ENCODE data around the gene COPZ1. TPM values are rescaled to one million over a fixed set of nuclear protein-coding genes. Genes with fewer than 3 reads are reported as not detected.

The COPZ1 gene
- total RNA-seq, 1 donor from 2014 or later, result 160 TPM

DNA sequence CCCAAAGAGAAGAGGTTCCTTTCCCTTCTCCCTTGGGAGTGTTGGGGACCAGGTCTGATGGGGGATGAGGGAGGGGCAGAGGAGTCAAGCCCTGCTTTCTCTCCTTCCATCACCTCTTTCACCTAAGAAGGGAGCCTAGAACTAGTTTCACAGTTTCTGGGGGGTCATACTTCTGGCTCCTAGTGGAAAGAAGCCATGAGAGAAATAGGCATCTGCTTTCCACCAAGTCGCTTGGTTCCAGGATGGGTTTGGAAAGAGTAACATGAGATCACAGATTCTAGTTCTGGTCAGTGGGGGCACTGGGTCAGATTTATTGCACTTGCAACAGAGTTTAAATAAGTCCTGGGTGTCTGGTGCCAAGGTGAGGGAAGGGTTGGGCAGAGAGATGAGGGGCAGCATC lies 70.1 kb downstream of the COPZ1 start:
- no peak for DNase-seq (ENCODE audit: low read depth, low spot score)
- Mint-ChIP-seq H3K27me3 (ENCODE audit: low read depth) (peaks cover 3% of the 10 kb centered on the region), H3K4me1 (peaks cover 19% of the 10 kb centered on the region), H3K36me3 (ENCODE audit: low read depth) (peaks cover 2% of the 10 kb centered on the region), H3K27ac (ENCODE audit: unreplicated experiment) (no peak overlapping the region), H3K9me3 (no peaks in the 10 kb centered on the region), H3K4me3 (no peak overlapping the region)
- TF ChIP-seq, protein P1, sequence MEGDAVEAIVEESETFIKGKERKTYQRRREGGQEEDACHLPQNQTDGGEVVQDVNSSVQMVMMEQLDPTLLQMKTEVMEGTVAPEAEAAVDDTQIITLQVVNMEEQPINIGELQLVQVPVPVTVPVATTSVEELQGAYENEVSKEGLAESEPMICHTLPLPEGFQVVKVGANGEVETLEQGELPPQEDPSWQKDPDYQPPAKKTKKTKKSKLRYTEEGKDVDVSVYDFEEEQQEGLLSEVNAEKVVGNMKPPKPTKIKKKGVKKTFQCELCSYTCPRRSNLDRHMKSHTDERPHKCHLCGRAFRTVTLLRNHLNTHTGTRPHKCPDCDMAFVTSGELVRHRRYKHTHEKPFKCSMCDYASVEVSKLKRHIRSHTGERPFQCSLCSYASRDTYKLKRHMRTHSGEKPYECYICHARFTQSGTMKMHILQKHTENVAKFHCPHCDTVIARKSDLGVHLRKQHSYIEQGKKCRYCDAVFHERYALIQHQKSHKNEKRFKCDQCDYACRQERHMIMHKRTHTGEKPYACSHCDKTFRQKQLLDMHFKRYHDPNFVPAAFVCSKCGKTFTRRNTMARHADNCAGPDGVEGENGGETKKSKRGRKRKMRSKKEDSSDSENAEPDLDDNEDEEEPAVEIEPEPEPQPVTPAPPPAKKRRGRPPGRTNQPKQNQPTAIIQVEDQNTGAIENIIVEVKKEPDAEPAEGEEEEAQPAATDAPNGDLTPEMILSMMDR (conservative IDR thresholded peaks at IDR 0.05), result no peak

DNA sequence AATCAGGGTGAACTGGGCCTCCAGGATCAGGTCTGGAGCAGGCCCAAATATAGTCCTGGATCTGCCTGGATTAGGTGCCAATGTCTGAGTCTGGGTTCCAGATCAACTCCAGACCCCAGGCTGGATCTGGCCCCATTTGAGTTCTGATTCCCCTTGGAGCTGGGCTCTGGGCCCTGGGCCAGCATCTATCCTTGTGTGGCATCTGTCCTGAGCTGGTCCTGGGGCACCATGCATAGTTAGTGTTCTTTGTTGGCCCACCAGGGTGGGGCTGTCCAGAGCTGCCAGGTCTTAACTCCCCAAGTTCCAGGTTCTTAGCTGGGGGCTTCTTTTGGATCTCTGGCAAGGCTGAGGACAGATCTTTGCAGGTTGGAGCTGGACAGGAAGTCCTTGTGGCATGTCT lies 70.6 kb downstream of the COPZ1 start:
- TF ChIP-seq, protein P1 (conservative IDR thresholded peaks at IDR 0.05), result no peak
- DNase-seq (ENCODE audit: low read depth, low spot score), result no peak
- H3K27me3 Mint-ChIP-seq (ENCODE audit: low read depth), result peaks cover 3% of the 10 kb centered on the region
- H3K4me3 Mint-ChIP-seq, result no peak overlapping the region
- H3K4me1 Mint-ChIP-seq, result peaks cover 15% of the 10 kb centered on the region
- H3K36me3 Mint-ChIP-seq (ENCODE audit: low read depth), result peaks cover 2% of the 10 kb centered on the region
- no peaks in the 10 kb centered on the region for H3K9me3 Mint-ChIP-seq
- no peak overlapping the region for H3K27ac Mint-ChIP-seq (ENCODE audit: unreplicated experiment)

DNA sequence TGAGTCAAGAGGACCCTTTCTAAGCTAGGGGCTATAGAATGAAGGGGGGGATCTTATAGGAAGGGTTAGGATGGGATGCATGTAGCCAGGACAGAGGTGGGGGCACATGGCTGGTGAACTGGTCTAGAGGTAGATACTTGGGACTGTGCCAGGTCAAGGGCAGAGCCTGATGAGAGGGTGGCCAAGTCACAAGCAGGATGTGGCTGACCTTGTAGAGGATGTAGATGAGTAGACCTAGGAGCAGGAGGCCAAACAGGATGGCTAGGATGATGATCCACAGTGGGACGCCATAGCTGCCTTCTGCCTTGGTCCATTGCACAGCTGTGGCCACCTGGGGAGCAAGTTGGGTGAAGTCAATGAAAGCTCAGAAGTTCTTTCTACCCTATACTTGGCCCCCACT lies 72.2 kb downstream of the COPZ1 start:
- H3K36me3 Mint-ChIP-seq (ENCODE audit: low read depth), result peaks cover 2% of the 10 kb centered on the region
- H3K27me3 Mint-ChIP-seq (ENCODE audit: low read depth), result peaks cover 3% of the 10 kb centered on the region
- H3K27ac Mint-ChIP-seq (ENCODE audit: unreplicated experiment), result no peak overlapping the region
- TF ChIP-seq, protein P1 (conservative IDR thresholded peaks at IDR 0.05), result no peak
- H3K4me1 Mint-ChIP-seq, result peaks cover 9% of the 10 kb centered on the region
- DNase-seq (ENCODE audit: low read depth, low spot score), result no peak
- no peak overlapping the region for H3K4me3 Mint-ChIP-seq
- no peaks in the 10 kb centered on the region for H3K9me3 Mint-ChIP-seq

DNA sequence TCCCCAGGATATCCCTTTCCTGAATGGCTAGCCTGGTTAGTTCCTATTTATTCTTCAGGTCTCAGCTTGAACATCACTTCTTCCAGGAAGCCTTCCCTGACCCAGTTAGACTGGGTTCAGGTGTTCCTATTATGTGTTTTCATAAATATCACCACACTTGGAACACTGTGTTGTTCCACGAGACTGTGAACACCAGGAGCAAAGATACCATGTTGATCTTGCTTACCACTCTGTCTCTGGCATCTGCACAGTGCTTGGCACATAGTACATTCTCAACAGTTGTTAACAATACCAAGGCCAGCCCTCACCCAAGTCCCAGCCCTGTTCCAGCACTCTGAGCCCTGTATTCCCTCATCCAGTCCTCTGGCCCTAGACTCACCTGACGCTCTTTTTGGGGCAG lies 73.3 kb downstream of the COPZ1 start:
- H3K27ac Mint-ChIP-seq (ENCODE audit: unreplicated experiment), result no peak overlapping the region
- no peak for DNase-seq (ENCODE audit: low read depth, low spot score)
- H3K27me3 Mint-ChIP-seq (ENCODE audit: low read depth), result peaks cover 3% of the 10 kb centered on the region
- no peaks in the 10 kb centered on the region for H3K9me3 Mint-ChIP-seq
- H3K36me3 Mint-ChIP-seq (ENCODE audit: low read depth), result peaks cover 4% of the 10 kb centered on the region
- TF ChIP-seq, protein P1 (conservative IDR thresholded peaks at IDR 0.05), result no peak
- H3K4me1 Mint-ChIP-seq, result peaks cover 9% of the 10 kb centered on the region
- H3K4me3 Mint-ChIP-seq, result no peak overlapping the region

DNA sequence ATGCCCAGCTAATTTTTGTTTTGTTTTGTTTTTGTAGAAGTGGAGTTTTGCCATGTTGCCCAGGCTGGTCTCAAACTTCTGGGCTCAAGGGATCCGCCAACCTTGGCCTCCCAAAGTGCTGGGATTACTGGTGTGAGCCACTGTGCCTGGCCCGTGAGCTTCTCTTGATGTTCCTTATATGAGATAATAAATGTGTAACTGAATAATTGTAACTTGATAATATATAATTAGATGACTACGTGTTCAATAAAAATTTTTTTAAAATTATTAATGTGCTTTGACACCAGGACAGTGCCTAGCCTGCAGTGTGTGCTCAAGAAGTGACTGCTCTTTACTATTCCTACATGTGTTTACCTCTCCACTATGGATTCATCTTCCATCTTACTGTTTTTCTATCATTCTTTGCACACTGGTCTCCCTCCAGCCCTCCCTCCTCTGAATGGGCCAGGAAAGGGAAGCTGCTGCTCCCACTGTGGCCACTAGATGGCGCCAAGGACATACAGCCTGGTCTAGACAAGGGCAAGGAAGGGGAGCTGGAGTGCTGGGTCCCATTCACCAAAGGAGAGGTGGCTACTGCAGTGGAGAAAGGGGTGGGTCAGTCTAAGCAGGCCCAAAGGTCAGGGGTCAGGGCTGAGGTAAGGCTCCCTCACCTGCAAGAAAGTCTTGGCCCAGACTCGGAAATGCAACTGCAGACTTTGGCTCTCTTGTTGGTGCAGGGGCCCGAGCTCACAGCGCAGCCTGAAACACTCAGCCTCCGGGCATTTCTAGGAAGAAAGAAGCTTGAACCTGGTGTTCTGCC lies 74.3 kb downstream of the COPZ1 start:
- peak overlapping the region; percentile 3 for H3K4me3 Mint-ChIP-seq

More for the DNA sequence above, 74.3 kb downstream of the COPZ1 start:
- no peak overlapping the region for H3K27ac Mint-ChIP-seq (ENCODE audit: unreplicated experiment)
- peak; percentile 98 for DNase-seq (ENCODE audit: low read depth, low spot score)
- peaks cover 4% of the 10 kb centered on the region for H3K36me3 Mint-ChIP-seq (ENCODE audit: low read depth)
- H3K4me1 Mint-ChIP-seq, result peaks cover 3% of the 10 kb centered on the region
- H3K9me3 Mint-ChIP-seq, result no peaks in the 10 kb centered on the region
- TF ChIP-seq, protein P1 (conservative IDR thresholded peaks at IDR 0.05), result peak; percentile 97
- no peaks in the 10 kb centered on the region for H3K27me3 Mint-ChIP-seq (ENCODE audit: low read depth)
